HT1080 (cell line): Measurements from ENCODE around the gene FKBP9. TPM values are rescaled to one million over a fixed set of nuclear protein-coding genes. Genes with fewer than 3 reads are reported as not detected.
A peak's percentile ranks its signal among the peaks of the same experiment; 100 is the strongest.
"Not testable (repeated sequence)": the region's sequence is repeated elsewhere in the genome, so short reads cannot be mapped to it uniquely, and the experiment has no call there.

ENCODE experiments used
- DNase-seq: peaks from one replicate; pipeline ENCODE4 v3.0.0-alpha.2; 2015; ENCODE audit warnings: low read depth
- polyA plus RNA-seq, 2 experiments: library from polyadenylated mRNA; depleted of rRNA; stranded (reverse); fragments of >200 nt; gene quantifications; 2 replicates each; pipeline ENCODE4 v1.2.3, GENCODE V29; 2015
- total RNA-seq: library from RNA; depleted of rRNA; stranded (reverse); fragments of >200 nt; shearing (Covaris generic); gene quantifications from 2 replicates; pipeline ENCODE4 v1.2.3, GENCODE V29; 2014; rRNA removed

The FKBP9 gene, protein sequence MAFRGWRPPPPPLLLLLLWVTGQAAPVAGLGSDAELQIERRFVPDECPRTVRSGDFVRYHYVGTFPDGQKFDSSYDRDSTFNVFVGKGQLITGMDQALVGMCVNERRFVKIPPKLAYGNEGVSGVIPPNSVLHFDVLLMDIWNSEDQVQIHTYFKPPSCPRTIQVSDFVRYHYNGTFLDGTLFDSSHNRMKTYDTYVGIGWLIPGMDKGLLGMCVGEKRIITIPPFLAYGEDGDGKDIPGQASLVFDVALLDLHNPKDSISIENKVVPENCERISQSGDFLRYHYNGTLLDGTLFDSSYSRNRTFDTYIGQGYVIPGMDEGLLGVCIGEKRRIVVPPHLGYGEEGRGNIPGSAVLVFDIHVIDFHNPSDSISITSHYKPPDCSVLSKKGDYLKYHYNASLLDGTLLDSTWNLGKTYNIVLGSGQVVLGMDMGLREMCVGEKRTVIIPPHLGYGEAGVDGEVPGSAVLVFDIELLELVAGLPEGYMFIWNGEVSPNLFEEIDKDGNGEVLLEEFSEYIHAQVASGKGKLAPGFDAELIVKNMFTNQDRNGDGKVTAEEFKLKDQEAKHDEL
- total RNA-seq, result 43.4 and 47.6 TPM in 2 replicates
- 91.7 and 96.3 TPM in 2 replicates for polyA plus RNA-seq (2015; cell fraction: cytosol; rRNA removed)
- polyA plus RNA-seq (2015; cell fraction: nucleus; rRNA removed), result 120 and 122 TPM in 2 replicates

DNA sequence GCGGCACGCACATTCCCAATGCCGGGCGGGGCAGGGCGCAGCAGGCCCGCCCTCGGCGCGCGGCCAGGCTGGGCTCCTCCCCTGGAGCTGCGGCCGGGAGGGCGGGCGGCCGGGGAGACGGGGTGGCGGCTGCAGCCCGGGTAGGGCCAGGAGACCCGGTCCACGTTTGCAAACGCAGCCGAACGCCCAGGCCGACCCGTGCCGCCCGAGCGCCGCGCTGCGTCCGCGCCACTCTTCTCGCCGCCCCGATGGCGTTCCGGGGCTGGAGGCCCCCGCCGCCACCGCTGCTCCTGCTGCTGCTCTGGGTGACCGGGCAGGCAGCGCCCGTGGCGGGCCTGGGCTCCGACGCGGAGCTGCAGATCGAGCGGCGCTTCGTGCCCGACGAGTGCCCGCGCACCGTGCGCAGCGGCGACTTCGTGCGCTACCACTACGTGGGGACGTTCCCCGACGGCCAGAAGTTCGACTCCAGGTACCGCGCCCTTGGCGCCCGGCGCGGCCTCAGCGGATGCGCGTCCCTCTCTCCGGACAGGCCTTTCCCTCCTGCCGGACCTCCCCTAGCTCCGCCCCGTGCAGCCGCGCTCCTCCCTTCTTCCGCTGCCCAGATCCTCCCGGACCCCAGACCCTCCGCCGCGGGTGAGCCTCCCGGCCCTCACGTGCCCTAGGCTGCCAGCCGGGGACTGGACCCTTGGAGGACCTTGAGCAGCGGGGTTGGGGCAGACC, at the start of gene FKBP9:
TSS of gene FKBP9 (plus strand) at position 115 of the 720 bp plus-strand sequence. CDS start at position 249, 134 bp downstream.
- peak; percentile 79 for DNase-seq

DNA sequence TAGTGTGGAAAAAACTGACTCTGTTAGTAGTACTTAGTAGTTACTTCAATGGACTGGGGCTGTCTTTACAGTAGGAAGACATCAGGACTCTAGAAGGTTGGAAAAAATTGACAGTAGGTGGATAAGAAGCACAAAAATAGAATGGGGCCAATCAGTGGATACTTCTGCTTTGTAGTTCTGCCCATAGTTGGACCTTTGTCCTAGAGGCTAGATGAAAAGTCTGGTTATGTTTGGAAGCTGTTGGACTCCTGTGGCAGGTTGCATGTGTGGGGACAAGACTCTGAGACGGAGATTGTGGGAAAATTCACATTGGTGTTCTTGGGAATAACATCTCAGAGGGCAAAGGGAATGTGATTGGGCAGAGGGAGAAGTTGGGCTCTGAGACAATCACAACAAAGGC, 47.0 kb upstream of the FKBP9 start:
- DNase-seq, result no peak

DNA sequence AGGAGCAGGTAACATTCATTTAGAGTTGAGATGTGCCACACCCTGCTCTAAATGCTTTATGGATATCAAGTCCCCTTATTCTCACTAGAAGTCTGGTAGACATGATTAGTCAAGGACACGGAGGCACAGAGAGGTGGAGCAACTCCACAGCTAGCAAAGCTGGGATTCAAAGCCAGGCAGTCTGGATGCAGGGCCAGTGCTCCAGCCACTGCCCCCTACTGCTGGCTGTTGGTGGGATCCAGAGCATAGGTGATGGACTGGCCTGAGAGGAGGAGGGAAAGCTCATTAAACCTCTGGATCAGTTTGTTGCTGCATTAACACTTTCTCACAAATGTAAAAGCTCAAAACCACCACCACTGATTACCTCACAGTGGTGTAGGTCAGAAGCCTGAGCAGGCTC, 43.1 kb upstream of the FKBP9 start:
- no peak for DNase-seq

- no peak for DNase-seq
Measured at GRCh38 chr7:32915041-32915536, 42.2 kb upstream of the FKBP9 start.

DNA sequence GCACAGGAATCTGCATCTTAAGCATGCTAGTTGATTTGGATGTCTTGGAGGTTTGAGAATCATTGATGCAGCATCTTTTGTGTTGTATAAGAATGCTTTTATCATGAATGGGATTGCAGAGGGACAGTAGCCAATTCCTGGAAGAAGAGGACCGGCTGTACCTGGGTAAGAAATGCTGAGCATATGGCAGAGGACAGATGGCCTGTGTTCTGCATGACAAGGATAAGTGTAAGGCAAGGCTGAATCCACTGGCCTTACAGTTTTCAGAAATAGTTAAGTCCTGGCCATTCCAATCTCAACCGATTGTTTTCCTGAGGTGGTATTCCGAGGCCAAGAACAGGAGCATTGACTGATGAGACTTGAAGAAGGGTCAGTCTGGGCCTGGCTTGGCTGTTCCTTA, 41.2 kb upstream of the FKBP9 start:
- no peak for DNase-seq

- DNase-seq, result not testable (repeated sequence)
Measured at GRCh38 chr7:32916994-32917393, 40.2 kb upstream of the FKBP9 start.

GRCh38 chr7:32921896-32922295, 35.3 kb upstream of the FKBP9 start:
- DNase-seq, result peak; percentile 83

- no peak for DNase-seq
Measured at GRCh38 chr7:32928785-32929298, 28.4 kb upstream of the FKBP9 start.

DNA sequence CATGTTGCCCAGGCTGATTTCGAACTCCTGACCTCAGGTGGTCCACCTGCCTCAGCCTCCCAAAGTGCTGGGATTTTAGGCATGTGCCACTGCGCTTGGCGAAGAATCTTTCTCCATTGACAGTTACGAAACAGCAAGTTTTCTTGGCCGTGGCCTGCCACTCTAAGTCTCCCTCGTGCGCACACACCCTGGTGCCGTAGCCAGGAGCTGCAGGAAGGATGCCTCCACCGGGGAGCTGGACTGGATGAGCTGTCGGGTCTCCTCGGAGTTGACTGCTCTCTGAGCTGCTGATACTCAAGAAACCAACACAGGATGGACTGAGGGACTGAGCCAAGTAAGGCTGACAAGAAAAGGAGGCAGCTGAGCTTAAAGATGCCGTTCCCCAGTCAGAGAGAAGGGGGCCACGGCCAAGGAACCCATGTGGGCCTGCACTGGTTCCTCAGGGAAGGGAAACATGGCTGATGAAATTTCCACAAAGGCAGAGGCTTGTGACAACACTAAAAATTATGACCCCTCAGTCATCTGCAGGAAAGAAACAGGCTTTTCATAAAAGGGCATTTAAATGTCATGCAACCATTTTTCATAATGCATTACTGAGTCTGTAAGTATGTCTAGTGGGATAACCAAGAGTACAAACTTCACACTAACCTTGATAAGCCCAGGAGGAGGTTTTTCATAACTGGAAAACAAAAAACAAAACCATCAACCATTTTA, 27.7 kb upstream of the FKBP9 start:
- no peak for DNase-seq

DNA sequence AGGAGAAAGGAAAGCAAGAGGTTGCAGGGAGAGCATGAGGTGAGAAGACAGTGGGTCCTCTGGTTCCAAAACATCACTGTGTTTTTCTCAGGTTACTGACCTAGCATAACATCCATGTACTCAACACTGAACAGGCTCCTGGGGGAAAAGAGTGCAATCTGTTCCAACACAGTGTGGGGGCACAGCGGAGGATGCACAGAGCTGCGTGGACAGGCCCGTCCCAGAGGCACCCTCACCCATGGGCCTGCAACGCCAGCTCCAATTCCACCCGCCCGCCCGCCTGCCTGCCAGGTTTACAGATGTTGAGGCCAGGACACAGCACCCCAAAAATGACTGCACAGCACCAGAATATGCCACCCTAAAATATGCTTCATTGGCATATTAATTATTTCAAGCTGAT, 26.9 kb upstream of the FKBP9 start:
- no peak for DNase-seq

- no peak for DNase-seq
Measured at GRCh38 chr7:32935558-32935957, 21.7 kb upstream of the FKBP9 start.

GRCh38 chr7:32936689-32937088, 20.6 kb upstream of the FKBP9 start:
- DNase-seq, result no peak

- DNase-seq, result no peak
Measured at GRCh38 chr7:32937344-32938174, 19.7 kb upstream of the FKBP9 start.

- DNase-seq, result no peak
Measured at GRCh38 chr7:32941181-32941580, 16.1 kb upstream of the FKBP9 start.

GRCh38 chr7:32941681-32942414, 15.4 kb upstream of the FKBP9 start:
- DNase-seq, result no peak

- DNase-seq, result peak; percentile 75
Measured at GRCh38 chr7:32942415-32943251, 14.6 kb upstream of the FKBP9 start.

DNA sequence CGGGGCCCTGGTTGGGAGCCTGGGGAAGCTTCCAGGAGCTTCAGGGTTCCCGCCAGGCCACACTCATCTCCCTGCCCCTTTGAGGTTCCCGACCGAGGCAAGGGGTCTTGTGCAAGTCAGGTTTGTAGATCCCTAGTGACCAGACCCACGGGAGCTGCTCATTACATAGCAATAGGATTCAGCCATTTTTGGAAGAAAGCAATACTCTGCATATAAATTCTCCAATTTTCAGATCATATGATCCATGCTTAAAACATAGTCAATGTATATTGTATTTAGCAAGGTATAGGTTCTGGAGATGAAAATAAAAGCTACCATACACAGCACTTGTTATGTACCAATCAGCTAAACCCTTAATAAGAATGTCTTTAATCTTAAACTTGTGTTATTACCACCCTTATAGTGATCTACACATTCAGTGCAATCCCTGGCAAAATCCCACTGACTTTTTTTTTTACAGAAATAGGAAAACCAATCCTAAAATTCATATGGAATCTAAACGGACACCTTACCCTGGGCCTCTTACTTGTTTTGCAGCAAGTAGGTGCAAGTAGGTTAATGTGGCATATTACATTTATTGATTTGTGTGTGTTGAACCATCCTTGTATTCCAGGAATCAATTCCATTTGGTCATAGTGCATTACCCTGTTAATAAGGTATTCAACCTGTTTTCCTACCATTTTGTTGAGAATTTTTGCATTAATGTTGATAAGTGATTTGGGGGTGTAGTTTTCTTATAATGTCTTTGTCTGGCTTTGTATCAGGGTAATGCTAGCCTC, 13.8 kb upstream of the FKBP9 start:
- DNase-seq, result no peak
